Astrocyte (in vitro differentiated cells and primary cell): Measurements from ENCODE around the gene NHLRC4. TPM values are rescaled to one million over a fixed set of nuclear protein-coding genes. Genes with fewer than 3 reads are reported as not detected.

Experiments used
- DNase-seq: peaks from one replicate; pipeline ENCODE4 v3.0.0-alpha.2; 2010; ENCODE audit warnings: low read depth
- FAIRE-seq: peaks from 2 replicates; lab custom pipeline; 2011; peaks lifted over from hg19 to GRCh38; lab: Jason Lieb, UNC
- H2AFZ ChIP-seq: 2 replicates; pipeline ENCODE4 v1.6.0; 2012; ENCODE audit warnings: low read depth, low read length, inconsistent platforms
- H3K27ac ChIP-seq: 2 replicates; pipeline ENCODE4 v1.5.1; 2011; ENCODE audit warnings: low read depth, low read length, inconsistent platforms
- H3K27me3 ChIP-seq: 2 replicates; pipeline ENCODE4 v1.6.0; 2011; ENCODE audit warnings: low read length, inconsistent platforms; ENCODE audit not compliant: insufficient read depth
- H3K36me3 ChIP-seq: 2 replicates; pipeline ENCODE4 v1.5.1; 2011; ENCODE audit warnings: low read length, inconsistent platforms; ENCODE audit not compliant: insufficient read depth
- H3K4me1 ChIP-seq: 2 replicates; pipeline ENCODE4 v1.5.1; 2011; ENCODE audit warnings: low read length, inconsistent platforms; ENCODE audit not compliant: insufficient read depth
- H3K4me2 ChIP-seq: 2 replicates; pipeline ENCODE4 v1.6.0; 2012; ENCODE audit warnings: low read length, inconsistent platforms
- H3K4me3 ChIP-seq: 2 replicates; pipeline ENCODE4 v1.5.1; 2011; ENCODE audit warnings: low read depth, mild to moderate bottlenecking, low read length, inconsistent platforms; ENCODE audit not compliant: insufficient read depth
- H3K79me2 ChIP-seq: 2 replicates; pipeline ENCODE4 v1.6.0; 2012; ENCODE audit warnings: mild to moderate bottlenecking, low read length, inconsistent platforms; ENCODE audit not compliant: insufficient read depth
- H3K9ac ChIP-seq: 2 replicates; pipeline ENCODE4 v1.6.0; 2012; ENCODE audit warnings: mild to moderate bottlenecking, low read length, inconsistent platforms
- H3K9me3 ChIP-seq: 2 replicates; pipeline ENCODE4 v1.5.1; 2012; ENCODE audit warnings: low read depth, mild to moderate bottlenecking, low read length, inconsistent platforms; ENCODE audit not compliant: insufficient read depth
- H4K20me1 ChIP-seq: 2 replicates; pipeline ENCODE4 v1.6.0; 2012; ENCODE audit warnings: low read length, inconsistent platforms; ENCODE audit not compliant: insufficient read depth
- H3K27ac Mint-ChIP-seq: one replicate; pipeline ENCODE4 v1.8.0; 2021; ENCODE audit warnings: mild to moderate bottlenecking, mixed read lengths; ENCODE audit not compliant: unreplicated experiment
- H3K27me3 Mint-ChIP-seq: one replicate; pipeline ENCODE4 v1.8.0; 2021; ENCODE audit warnings: low read depth, mixed read lengths; ENCODE audit not compliant: unreplicated experiment
- H3K36me3 Mint-ChIP-seq: one replicate; pipeline ENCODE4 v1.8.0; 2021; ENCODE audit warnings: low read depth, mixed read lengths; ENCODE audit not compliant: unreplicated experiment
- H3K4me1 Mint-ChIP-seq: one replicate; pipeline ENCODE4 v1.8.0; 2021; ENCODE audit warnings: low read depth, mixed read lengths; ENCODE audit not compliant: unreplicated experiment
- H3K4me3 Mint-ChIP-seq: one replicate; pipeline ENCODE4 v1.8.0; 2021; ENCODE audit warnings: mild to moderate bottlenecking, moderate library complexity, mixed read lengths; ENCODE audit not compliant: unreplicated experiment
- H3K9me3 Mint-ChIP-seq: one replicate; pipeline ENCODE4 v1.8.0; 2021; ENCODE audit warnings: mild to moderate bottlenecking, mixed read lengths; ENCODE audit not compliant: unreplicated experiment
- CTCF ChIP-seq: IDR thresholded peaks from 2 replicates; pipeline ENCODE4 v1.5.1; 2011; ENCODE audit warnings: low read depth, mild to moderate bottlenecking, inconsistent platforms, low read length, moderate library complexity; ENCODE audit not compliant: insufficient read depth
- EZH2 ChIP-seq: IDR thresholded peaks from 2 replicates; pipeline ENCODE4 v1.6.1; 2012; ENCODE audit warnings: mild to moderate bottlenecking, low read length, inconsistent platforms; ENCODE audit not compliant: insufficient read depth
- total RNA-seq: library from RNA; stranded (reverse); gene quantifications from 2 replicates; pipeline ENCODE4 v1.2.1, GENCODE V29; 2021

The NHLRC4 gene
- total RNA-seq, 1 donor from 2014 or later: 0.73 TPM

- H3K4me3 Mint-ChIP-seq: peak within 1 kb of the TSS; percentile 86
- no peaks in the 10 kb centered on the region for H3K36me3 Mint-ChIP-seq
- H3K36me3 ChIP-seq: peaks cover 2% of the 10 kb centered on the region
- no peak for TF ChIP-seq EZH2
- TF ChIP-seq CTCF: no peak
- peak within 1 kb of the TSS; percentile 85 for H3K9ac ChIP-seq
- peak within 1 kb of the TSS; percentile 92 for H2AFZ ChIP-seq
- H3K4me3 ChIP-seq: peak within 1 kb of the TSS; percentile 93
- peaks cover 32% of the 10 kb centered on the region for H4K20me1 ChIP-seq
- peak within 1 kb of the TSS; percentile 72 for H3K27ac Mint-ChIP-seq
- peak within 1 kb of the TSS; percentile 53 for H3K27ac ChIP-seq
- H3K4me1 ChIP-seq: peaks cover 19% of the 10 kb centered on the region
- H3K79me2 ChIP-seq: peaks cover 26% of the 10 kb centered on the region
- peak; percentile 47 for DNase-seq
- H3K9me3 Mint-ChIP-seq: no peaks in the 10 kb centered on the region
- H3K9me3 ChIP-seq: no peaks in the 10 kb centered on the region
- H3K27me3 Mint-ChIP-seq: no peaks in the 10 kb centered on the region
- no peak for FAIRE-seq
- H3K4me2 ChIP-seq: peak within 1 kb of the TSS; percentile 95
- H3K4me1 Mint-ChIP-seq: peaks cover 6% of the 10 kb centered on the region
- H3K27me3 ChIP-seq: no peaks in the 10 kb centered on the region
Measured at GRCh38 chr16:569445-570254, 2.8 kb downstream of the NHLRC4 start, which contains the start of gene PIGQ. PIGQ (plus strand) TSS chr16:569968; CDS start chr16:574075, 4,107 bp downstream.

- H3K4me3 ChIP-seq: no peak overlapping the region
- H3K79me2 ChIP-seq: peaks cover 26% of the 10 kb centered on the region
- no peak overlapping the region for H3K4me3 Mint-ChIP-seq
- H3K9me3 Mint-ChIP-seq: no peaks in the 10 kb centered on the region
- no peaks in the 10 kb centered on the region for H3K27me3 ChIP-seq
- peaks cover 32% of the 10 kb centered on the region for H4K20me1 ChIP-seq
- H2AFZ ChIP-seq: no peak overlapping the region
- no peaks in the 10 kb centered on the region for H3K27me3 Mint-ChIP-seq
- no peaks in the 10 kb centered on the region for H3K9me3 ChIP-seq
- FAIRE-seq (no peak), DNase-seq (no peak)
- H3K36me3 Mint-ChIP-seq: no peaks in the 10 kb centered on the region
- H3K4me1 Mint-ChIP-seq: peaks cover 11% of the 10 kb centered on the region
- no peak overlapping the region for H3K27ac Mint-ChIP-seq
- peaks cover 5% of the 10 kb centered on the region for H3K36me3 ChIP-seq
- no peak overlapping the region for H3K9ac ChIP-seq
- H3K4me2 ChIP-seq: no peak overlapping the region
- TF ChIP-seq EZH2 (no peak), CTCF (no peak)
- no peak overlapping the region for H3K27ac ChIP-seq
- H3K4me1 ChIP-seq: peaks cover 12% of the 10 kb centered on the region
Measured at GRCh38 chr16:572865-573650, 6.3 kb downstream of the NHLRC4 start.
